ENCODE measurements around the gene KDM3B.
"Not testable (repeated sequence)": the region's sequence is repeated elsewhere in the genome, so short reads cannot be mapped to it uniquely, and the experiment has no call there.

Gene KDM3B

DNA sequence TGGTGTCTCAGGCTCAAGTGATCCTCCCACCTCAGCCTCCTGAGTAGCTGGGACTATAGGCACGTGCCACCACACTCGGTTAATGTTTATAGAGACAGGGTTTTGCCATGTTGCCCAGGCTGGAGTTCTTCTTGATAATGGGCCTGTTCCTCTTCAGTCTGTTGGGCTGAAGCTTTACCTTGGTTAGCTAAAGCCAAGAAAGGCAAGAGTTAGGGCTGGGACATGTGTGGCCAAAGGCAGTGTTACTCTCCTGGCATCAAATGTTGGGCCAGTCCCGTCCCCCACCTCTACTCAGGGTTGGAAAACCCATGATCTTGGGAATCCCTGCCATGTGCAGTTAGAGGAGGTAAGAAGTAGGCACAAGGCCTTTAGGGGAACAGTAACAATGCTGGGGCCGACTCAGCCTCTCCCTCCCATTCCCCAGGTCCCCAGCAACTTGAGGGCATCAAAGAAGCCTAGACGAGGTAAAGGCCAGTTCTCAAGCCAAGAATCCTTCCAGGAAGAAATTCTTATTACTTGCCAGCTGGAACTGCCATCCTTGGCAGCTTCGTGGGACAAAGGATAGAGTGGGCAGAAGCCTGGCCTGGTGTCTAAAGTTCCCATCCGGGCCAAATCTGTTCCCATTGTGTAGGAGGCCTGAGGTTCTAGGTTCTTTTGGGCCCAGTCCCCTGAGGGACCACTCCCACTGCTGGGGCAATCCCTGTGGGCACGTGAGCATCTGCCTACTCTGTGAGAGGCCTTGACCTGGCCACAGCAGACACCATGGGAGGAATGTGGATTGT lies 117.2 kb downstream of the KDM3B start:
- no peak overlapping the region for H3K4me3 ChIP-seq (ENCODE audit: extremely low read depth, insufficient read depth, low read length, poor library complexity, severe bottlenecking)
- H3K27ac ChIP-seq (ENCODE audit: low read depth, low read length, severe bottlenecking) = no peak overlapping the region
- WGBS, 2 experiments (ENCODE audit: insufficient coverage in 2 of 2) = 89 to 93% methylated on average over 5 to 7 of the region's 8 CpGs
- H3K36me3 ChIP-seq (ENCODE audit: control insufficient read depth, insufficient read depth, low read length) = peaks cover 23% of the 10 kb centered on the region
- no peaks in the 10 kb centered on the region for H3K9me3 ChIP-seq (ENCODE audit: control insufficient read depth, low read length)
- H3K4me1 ChIP-seq (ENCODE audit: control insufficient read depth, insufficient read depth, low read length, poor library complexity, severe bottlenecking) = peaks cover 8% of the 10 kb centered on the region

- H3K36me3 ChIP-seq (ENCODE audit: control insufficient read depth, insufficient read depth, low read length) = peaks cover 23% of the 10 kb centered on the region
- WGBS, 2 experiments (ENCODE audit: insufficient coverage in 2 of 2) = 88% methylated on average over 1 of the region's 3 CpGs; no CpG with 5 or more reads in 1 of the 2 experiments
- H3K27ac ChIP-seq (ENCODE audit: low read depth, low read length, severe bottlenecking) = no peak overlapping the region
- no peak overlapping the region for H3K4me3 ChIP-seq (ENCODE audit: extremely low read depth, insufficient read depth, low read length, poor library complexity, severe bottlenecking)
- H3K9me3 ChIP-seq (ENCODE audit: control insufficient read depth, low read length) = no peaks in the 10 kb centered on the region
- H3K4me1 ChIP-seq (ENCODE audit: control insufficient read depth, insufficient read depth, low read length, poor library complexity, severe bottlenecking) = peaks cover 8% of the 10 kb centered on the region
Observed at GRCh38 chr5:138470322-138471051, 118.0 kb downstream of the KDM3B start.

DNA sequence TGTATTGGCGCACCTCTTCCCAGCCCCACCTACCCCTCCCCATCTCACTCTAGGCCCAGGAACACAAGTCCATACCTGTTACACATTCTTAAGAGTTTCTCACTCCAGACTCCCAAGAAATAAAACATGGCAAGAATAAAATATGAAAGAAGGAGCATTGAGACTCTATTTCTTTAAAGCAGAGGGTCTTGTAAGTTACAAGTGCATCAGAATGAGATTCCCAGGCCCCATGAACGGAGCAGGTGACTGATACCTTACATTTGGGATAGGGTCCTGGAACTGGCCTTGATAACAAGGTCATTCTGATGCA lies 118.5 kb downstream of the KDM3B start:
- Histone ChIP-seq H3K4me3 (ENCODE audit: extremely low read depth, insufficient read depth, low read length, poor library complexity, severe bottlenecking) (no peak overlapping the region), H3K27ac (ENCODE audit: low read depth, low read length, severe bottlenecking) (no peak overlapping the region), H3K4me1 (ENCODE audit: control insufficient read depth, insufficient read depth, low read length, poor library complexity, severe bottlenecking) (peaks cover 7% of the 10 kb centered on the region), H3K9me3 (ENCODE audit: control insufficient read depth, low read length) (no peaks in the 10 kb centered on the region), H3K36me3 (ENCODE audit: control insufficient read depth, insufficient read depth, low read length) (peaks cover 23% of the 10 kb centered on the region)
- 87 to 100% methylated on average over 2 of the region's 2 CpGs for WGBS, 2 experiments (ENCODE audit: insufficient coverage in 2 of 2)

DNA sequence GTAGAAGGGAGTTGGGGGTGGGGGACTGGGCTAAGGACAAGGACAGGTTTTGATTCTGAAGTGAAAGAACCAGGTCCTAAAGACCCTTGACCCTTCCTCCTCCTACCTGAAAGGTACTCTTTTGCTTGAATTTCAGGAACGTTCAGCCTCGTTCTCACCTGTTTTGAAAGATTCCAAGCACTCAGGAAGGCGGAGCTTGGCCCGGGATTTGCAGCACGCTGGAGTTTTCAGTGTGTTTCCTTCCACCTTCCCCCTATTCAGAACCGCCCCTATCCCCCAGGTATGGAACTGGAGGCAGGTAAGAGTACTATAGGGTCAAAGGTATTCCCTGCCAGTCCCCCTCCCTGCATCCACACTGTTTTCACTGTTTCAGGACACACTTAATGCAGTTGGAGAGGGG lies 119.9 kb downstream of the KDM3B start:
- no peaks in the 10 kb centered on the region for H3K4me1 ChIP-seq (ENCODE audit: control insufficient read depth, insufficient read depth, low read length, poor library complexity, severe bottlenecking)
- 44 to 49% methylated on average over 2 to 3 of the region's 6 CpGs for WGBS, 2 experiments (ENCODE audit: insufficient coverage in 2 of 2)
- H3K9me3 ChIP-seq (ENCODE audit: control insufficient read depth, low read length) = no peaks in the 10 kb centered on the region
- H3K27ac ChIP-seq (ENCODE audit: low read depth, low read length, severe bottlenecking) = no peak overlapping the region
- H3K4me3 ChIP-seq (ENCODE audit: extremely low read depth, insufficient read depth, low read length, poor library complexity, severe bottlenecking) = no peak overlapping the region
- H3K36me3 ChIP-seq (ENCODE audit: control insufficient read depth, insufficient read depth, low read length) = peaks cover 16% of the 10 kb centered on the region

DNA sequence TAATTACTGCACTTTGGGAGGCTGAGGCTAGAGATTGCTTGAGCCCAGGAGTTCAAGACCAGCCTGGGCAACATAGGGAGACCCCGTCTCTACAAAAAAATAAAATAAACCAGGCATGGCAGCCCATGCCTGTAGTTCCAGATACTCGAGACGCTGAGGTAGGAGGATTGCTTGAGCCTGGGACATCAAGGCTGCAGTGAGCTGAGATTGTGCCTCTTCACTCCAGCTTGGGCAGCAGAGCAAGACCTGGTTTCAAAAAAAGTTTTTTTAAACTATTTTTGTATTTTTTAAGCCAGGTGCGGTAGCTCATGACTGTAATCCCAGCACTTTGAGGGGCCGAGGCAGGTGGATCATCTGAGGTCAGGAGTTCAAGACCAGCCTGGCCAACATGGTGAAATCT lies 120.7 kb downstream of the KDM3B start:
- H3K4me1 ChIP-seq (ENCODE audit: control insufficient read depth, insufficient read depth, low read length, poor library complexity, severe bottlenecking); H3K4me3 ChIP-seq (ENCODE audit: extremely low read depth, insufficient read depth, low read length, poor library complexity, severe bottlenecking); H3K9me3 ChIP-seq (ENCODE audit: control insufficient read depth, low read length); H3K27ac ChIP-seq (ENCODE audit: low read depth, low read length, severe bottlenecking): not testable (repeated sequence)
- 93 to 95% methylated on average over 5 of the region's 5 CpGs for WGBS, 2 experiments (ENCODE audit: insufficient coverage in 2 of 2)
- peaks cover 10% of the 10 kb centered on the region for H3K36me3 ChIP-seq (ENCODE audit: control insufficient read depth, insufficient read depth, low read length)

GRCh38 chr5:138476918-138477317 lies 124.4 kb downstream of the KDM3B start:
- Histone ChIP-seq H3K4me3 (ENCODE audit: extremely low read depth, insufficient read depth, low read length, poor library complexity, severe bottlenecking) (no peak overlapping the region), H3K4me1 (ENCODE audit: control insufficient read depth, insufficient read depth, low read length, poor library complexity, severe bottlenecking) (no peaks in the 10 kb centered on the region), H3K9me3 (ENCODE audit: control insufficient read depth, low read length) (no peaks in the 10 kb centered on the region), H3K27ac (ENCODE audit: low read depth, low read length, severe bottlenecking) (no peak overlapping the region), H3K36me3 (ENCODE audit: control insufficient read depth, insufficient read depth, low read length) (no peaks in the 10 kb centered on the region)
- WGBS, 2 experiments (ENCODE audit: insufficient coverage in 2 of 2) = 96 to 99% methylated on average over 6 of the region's 7 CpGs

- Histone ChIP-seq H3K4me1 (ENCODE audit: control insufficient read depth, insufficient read depth, low read length, poor library complexity, severe bottlenecking) (peaks cover 4% of the 10 kb centered on the region), H3K36me3 (ENCODE audit: control insufficient read depth, insufficient read depth, low read length) (no peaks in the 10 kb centered on the region), H3K9me3 (ENCODE audit: control insufficient read depth, low read length) (no peaks in the 10 kb centered on the region), H3K27ac (ENCODE audit: low read depth, low read length, severe bottlenecking) (no peak overlapping the region), H3K4me3 (ENCODE audit: extremely low read depth, insufficient read depth, low read length, poor library complexity, severe bottlenecking) (no peak overlapping the region)
- WGBS, 2 experiments (ENCODE audit: insufficient coverage in 2 of 2) = 62 to 75% methylated on average over 2 to 4 of the region's 4 CpGs
Observed at GRCh38 chr5:138482638-138483037, 130.2 kb downstream of the KDM3B start.
